Endothelial cell of umbilical vein (primary cell): ENCODE results near the gene TSSK6.

Experiments used
- EZH2 ChIP-seq: IDR thresholded peaks from 2 replicates; pipeline ENCODE4 v1.6.1; 2012; ENCODE audit warnings: borderline replicate concordance, low read depth, mild to moderate bottlenecking, moderate library complexity, low read length, inconsistent platforms; ENCODE audit not compliant: severe bottlenecking
- POLR2A ChIP-seq: IDR thresholded peaks from 2 replicates; pipeline ENCODE4 v1.6.1; 2012; ENCODE audit warnings: low read depth, mild to moderate bottlenecking, control low read depth, low read length
- POLR2AphosphoS5 ChIP-seq: IDR thresholded peaks from 2 replicates; pipeline ENCODE4 v1.6.1; 2012; ENCODE audit warnings: low read depth, mild to moderate bottlenecking, control low read depth, low read length, moderate library complexity; ENCODE audit not compliant: insufficient read depth
- TF ChIP-seq, protein P1 (sequence below), 2 donors: IDR thresholded peaks; 1 replicate in 1 of 2; 2 replicates in 1 of 2; pipeline ENCODE4 v1.5.1; 2011; ENCODE audit warnings: low read length in 2 of 2, mild to moderate bottlenecking in 2 of 2, moderate library complexity in 2 of 2, control low read depth in 1 of 2, inconsistent platforms in 1 of 2, low read depth in 1 of 2; ENCODE audit not compliant: insufficient read depth in 1 of 2; ENCODE audit errors: extremely low read depth in 1 of 2

DNA sequence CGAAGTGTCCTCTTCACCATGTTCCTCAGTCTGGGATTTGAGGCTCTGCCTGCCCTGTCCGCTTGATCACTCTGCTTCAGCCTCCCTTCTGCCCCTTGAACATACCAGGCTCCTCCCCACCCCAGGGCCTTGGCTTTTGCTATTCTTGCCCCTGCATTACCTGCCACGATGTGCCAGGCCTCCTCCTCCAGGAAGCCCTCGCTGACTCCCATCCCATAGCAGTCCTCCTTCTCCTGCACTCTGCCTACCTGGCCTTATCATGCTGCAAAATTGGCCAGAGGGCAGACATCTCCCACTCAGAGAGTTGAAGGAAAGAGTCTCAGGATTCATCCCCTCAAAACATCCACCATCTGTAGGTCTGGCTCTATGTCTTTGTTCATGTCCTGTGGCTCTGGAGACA lies 15.5 kb upstream of the TSSK6 start:
- TF ChIP-seq, protein P1, sequence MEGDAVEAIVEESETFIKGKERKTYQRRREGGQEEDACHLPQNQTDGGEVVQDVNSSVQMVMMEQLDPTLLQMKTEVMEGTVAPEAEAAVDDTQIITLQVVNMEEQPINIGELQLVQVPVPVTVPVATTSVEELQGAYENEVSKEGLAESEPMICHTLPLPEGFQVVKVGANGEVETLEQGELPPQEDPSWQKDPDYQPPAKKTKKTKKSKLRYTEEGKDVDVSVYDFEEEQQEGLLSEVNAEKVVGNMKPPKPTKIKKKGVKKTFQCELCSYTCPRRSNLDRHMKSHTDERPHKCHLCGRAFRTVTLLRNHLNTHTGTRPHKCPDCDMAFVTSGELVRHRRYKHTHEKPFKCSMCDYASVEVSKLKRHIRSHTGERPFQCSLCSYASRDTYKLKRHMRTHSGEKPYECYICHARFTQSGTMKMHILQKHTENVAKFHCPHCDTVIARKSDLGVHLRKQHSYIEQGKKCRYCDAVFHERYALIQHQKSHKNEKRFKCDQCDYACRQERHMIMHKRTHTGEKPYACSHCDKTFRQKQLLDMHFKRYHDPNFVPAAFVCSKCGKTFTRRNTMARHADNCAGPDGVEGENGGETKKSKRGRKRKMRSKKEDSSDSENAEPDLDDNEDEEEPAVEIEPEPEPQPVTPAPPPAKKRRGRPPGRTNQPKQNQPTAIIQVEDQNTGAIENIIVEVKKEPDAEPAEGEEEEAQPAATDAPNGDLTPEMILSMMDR (IDR thresholded peaks at IDR 0.05; ENCODE audit: extremely low read depth in 1 of 2, insufficient read depth in 1 of 2, low read depth in 1 of 2, low read length in 2 of 2) = no peak
- TF ChIP-seq POLR2A (no peak), POLR2AphosphoS5 (no peak), EZH2 (no peak)
